ENCODE results near the gene CFC1.
"Not testable (repeated sequence)": the region's sequence is repeated elsewhere in the genome, so short reads cannot be mapped to it uniquely, and the experiment has no call there.

The CFC1 gene

GRCh38 chr2:130582970-130583369 lies 16.4 kb downstream of the CFC1 start:
- not testable (repeated sequence) for DNase-seq

DNA sequence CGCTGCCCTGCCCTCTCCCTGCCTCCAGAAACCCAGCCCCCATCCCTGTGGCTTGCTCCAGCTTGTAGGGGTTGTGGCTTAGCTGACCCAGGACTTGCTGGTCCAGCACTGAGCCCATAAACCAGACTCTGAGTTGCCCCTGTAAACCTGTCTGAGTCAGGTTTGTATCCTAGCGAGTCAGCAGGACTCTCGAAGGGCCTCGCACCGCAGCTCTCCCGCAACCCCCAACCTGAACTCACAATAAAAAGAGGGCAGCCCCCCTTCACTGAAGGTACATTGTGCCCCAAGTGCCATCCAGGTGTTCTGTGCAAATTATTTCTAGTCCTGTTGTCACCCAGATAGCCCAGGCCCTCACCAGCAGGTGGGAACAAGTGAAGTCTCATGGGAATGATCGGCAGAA lies 17.9 kb downstream of the CFC1 start:
- not testable (repeated sequence) for DNase-seq

DNA sequence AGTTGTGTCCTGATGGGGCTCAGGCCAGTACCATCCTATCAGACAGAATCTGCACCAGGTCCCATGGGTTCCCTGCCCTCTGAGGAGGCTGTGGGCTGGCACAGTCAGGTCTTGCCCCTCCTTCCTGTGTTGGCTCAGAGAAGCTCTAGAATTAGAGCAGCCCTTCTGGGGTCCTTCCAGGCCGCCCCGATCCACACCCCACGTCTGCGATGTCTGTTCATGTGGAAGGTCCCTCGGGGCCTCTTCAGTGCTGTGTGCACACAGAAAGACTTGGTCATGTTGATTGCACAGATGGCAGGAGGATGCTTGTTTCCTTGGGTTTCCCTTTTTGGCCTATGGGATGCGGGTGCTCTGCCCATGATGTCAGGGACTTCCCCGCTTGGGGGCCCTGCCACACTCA lies 20.3 kb downstream of the CFC1 start:
- DNase-seq, result not testable (repeated sequence)

DNA sequence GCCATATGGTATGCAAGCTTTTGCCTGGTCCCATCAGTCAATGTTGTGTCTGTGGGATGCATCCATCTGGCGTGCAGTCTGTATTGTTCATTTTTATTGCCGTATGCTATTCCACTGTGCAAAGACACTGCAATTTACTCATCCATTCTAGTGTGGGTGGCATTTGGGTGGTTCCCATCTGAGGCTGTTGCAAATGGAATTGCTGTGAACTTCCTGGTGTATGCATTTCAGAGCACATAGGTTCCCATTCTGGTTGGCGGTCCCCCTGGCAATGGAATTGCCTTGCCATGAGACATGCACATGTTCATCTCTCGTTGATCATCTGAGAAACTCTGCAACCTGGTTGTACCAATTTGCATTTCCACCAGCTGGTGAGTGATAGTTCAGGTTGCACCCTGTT lies 21.8 kb downstream of the CFC1 start:
- not testable (repeated sequence) for DNase-seq

DNA sequence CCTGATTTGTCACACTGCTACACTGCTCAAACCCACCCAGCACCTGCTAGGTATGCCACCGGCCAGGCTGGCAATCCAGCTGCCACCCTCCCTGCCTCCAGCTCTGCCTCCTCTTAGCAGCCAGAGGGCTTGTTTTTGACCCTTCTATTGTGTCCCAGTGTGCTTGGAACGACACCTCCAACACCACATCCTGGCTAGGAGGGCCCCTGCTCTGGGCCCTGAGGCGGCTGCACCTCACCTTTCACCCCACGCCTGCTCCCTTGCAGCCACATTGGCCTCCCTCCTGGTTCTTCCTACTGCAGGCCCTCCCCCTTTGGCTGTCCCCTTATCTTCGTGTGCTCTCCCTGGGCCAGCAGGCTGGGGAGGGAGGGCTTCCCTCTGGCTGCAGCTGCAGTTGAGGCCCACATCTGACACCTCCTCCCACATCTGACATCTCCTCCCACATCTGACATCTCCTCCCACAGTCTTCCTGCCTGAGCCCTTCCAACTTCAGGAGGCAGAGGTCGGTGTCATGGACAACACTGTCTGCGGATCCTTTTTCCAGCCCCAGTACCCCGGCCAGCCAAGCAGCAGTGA lies 23.1 kb downstream of the CFC1 start:
- DNase-seq, result not testable (repeated sequence)

DNA sequence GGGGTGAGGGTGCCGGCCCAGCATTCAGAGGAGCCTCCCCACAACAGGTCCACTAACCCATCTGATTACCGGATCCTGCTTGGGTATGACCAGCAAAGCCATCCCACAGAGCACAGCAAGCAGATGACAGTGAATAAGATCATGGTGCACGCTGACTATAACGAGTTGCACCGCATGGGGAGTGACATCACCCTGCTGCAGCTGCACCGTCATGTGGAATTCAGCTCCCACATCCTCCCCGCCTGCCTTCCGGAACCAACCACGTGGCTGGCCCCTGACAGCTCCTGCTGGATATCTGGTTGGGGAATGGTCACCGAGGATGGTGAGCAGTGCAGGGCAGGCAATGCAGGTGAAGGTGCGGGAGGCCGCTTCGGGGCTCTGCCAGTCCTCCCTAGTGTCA lies 25.1 kb downstream of the CFC1 start:
- not testable (repeated sequence) for DNase-seq

DNA sequence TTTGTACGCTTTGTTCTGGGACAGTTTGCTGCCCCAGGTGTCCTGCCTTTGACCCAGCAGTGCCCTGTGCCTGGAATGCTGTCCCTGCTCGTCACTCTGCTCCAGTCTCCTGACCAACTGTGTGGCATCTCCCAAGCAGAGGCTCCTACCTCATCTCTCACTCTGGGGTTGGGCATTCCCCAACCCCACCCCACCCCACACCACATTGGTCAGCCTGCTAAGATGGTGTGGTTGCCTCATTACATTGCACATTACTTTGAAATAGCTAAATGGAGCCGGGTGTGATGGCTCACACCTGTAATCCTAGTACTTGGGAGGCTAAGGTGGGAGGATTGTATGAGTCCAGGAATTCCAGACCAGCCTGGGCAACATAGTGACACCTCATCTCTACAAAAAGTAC lies 27.4 kb downstream of the CFC1 start:
- DNase-seq, result not testable (repeated sequence)

DNA sequence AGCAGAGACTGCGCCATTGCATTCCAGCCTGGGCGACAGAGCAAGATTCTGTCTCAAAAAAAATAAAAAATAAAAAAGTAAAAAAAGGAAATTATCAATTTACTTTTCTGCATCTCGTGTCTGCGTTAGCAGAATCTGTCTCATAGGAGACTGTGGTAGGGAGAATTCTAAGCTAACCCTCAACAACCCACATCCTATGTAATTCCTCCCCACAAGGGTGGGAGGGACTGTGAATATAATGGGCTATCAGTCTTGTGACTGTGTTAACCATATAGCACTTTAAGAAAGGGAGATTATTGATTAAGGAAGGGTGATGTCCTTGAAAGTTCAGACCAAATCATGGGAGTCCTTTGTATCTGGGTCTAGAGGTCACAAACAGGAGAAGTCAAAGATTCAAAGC lies 33.2 kb downstream of the CFC1 start:
- not testable (repeated sequence) for DNase-seq

DNA sequence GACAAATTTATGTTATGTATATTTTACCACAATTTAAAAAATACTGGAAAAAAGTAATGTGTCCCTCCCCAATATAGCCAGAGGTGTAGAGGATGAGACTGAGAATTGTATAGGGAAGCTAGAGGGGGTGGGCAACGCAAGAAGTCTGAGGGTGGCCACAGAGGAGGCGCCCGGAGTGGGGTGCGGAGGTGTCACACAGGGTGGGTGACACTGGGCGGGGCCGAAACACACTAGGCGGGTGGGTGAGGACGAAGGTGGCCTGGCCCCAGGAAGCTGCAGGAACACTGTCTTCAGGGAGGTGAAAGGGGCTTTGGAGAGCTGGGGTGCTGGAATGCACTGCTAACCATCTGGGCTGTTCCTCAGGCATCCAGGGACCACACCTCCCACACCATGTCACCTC lies 42.9 kb downstream of the CFC1 start:
- not testable (repeated sequence) for DNase-seq

- not testable (repeated sequence) for DNase-seq
These were observed 45.2 kb downstream of the CFC1 start for GRCh38 chr2:130554178-130554577.

DNA sequence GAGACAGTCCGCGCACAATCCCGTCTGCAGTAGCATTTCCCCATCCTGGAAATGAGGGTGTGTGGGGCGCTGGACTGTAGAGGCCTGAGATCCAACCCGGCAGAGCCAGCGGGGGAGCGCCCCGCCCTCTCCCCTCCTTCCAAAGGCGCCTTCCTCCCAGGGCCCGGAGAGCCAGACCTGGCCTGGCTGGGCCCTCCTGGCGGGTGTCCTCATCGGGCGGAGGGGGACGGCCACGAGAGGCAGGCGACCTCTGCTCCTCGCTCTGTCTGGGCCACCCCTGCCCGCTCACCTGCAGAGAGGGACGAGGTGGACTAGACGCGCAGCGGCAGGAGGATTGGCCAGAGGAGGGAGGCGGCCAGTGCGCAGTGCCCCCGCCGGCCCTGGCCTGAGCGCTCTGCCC lies 49.9 kb downstream of the CFC1 start:
- not testable (repeated sequence) for DNase-seq

- DNase-seq, result not testable (repeated sequence)
These were observed 51.0 kb downstream of the CFC1 start for GRCh38 chr2:130548418-130548817.

- not testable (repeated sequence) for DNase-seq
These were observed 54.4 kb downstream of the CFC1 start for GRCh38 chr2:130544978-130545377.

DNA sequence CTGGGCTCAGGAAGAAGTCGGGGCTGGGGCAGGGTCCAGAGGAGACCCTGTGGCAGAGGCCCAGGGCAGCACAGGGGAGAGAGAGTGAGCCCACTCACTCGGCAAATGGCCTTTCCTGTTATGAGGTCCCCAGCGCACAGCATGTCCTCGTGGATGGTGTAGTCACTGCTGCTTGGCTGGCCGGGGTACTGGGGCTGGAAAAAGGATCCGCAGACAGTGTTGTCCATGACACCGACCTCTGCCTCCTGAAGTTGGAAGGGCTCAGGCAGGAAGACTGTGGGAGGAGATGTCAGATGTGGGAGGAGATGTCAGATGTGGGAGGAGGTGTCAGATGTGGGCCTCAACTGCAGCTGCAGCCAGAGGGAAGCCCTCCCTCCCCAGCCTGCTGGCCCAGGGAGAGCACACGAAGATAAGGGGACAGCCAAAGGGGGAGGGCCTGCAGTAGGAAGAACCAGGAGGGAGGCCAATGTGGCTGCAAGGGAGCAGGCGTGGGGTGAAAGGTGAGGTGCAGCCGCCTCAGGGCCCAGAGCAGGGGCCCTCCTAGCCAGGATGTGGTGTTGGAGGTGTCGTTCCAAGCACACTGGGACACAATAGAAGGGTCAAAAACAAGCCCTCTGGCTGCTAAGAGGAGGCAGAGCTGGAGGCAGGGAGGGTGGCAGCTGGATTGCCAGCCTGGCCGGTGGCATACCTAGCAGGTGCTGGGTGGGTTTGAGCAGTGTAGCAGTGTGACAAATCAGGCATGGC lies 55.4 kb downstream of the CFC1 start:
- not testable (repeated sequence) for DNase-seq

GRCh38 chr2:130542789-130543188 lies 56.6 kb downstream of the CFC1 start:
- not testable (repeated sequence) for DNase-seq
